ENCODE data around the gene TRIM25. TPM values are rescaled to one million over a fixed set of nuclear protein-coding genes. Genes with fewer than 3 reads are reported as not detected.

Gene TRIM25
- 10 to 100 TPM; 18.8 to 21.3 TPM for total RNA-seq
- 8.9 TPM for polyA plus RNA-seq (2013, experiment 1 of 2)
- polyA plus RNA-seq (2013, experiment 2 of 2) = 9.3 TPM
- long read RNA-seq, experiment 1, partial matches to known transcripts = 1 of 5 reads
- long read RNA-seq, experiment 1, other reads (novel, unspliced or antisense) = 4 of 5 reads
- long read RNA-seq, experiment 2, full-length matches to known transcripts = 2 of 3 reads
- long read RNA-seq, experiment 2, partial matches to known transcripts = 0 of 3 reads
- long read RNA-seq, experiment 2, other reads (novel, unspliced or antisense) = 1 of 3 reads
- long read RNA-seq, experiment 3, full-length matches to known transcripts = 2 of 5 reads
- long read RNA-seq, experiment 3, partial matches to known transcripts = 0 of 5 reads
- long read RNA-seq, experiment 3, other reads (novel, unspliced or antisense) = 3 of 5 reads
- long read RNA-seq, experiment 4, partial matches to known transcripts = 1 of 1 reads
- long read RNA-seq, experiment 4, other reads (novel, unspliced or antisense) = 0 of 1 reads

- Histone ChIP-seq H3K9ac (ENCODE audit: extremely low read depth, low read length, poor library complexity, severe bottlenecking) (peak within 1 kb of the TSS; percentile 59), H3K9me3 (ENCODE audit: control insufficient read depth, low read length) (peaks cover 12% of the 10 kb centered on the region), H3K36me3 (ENCODE audit: control insufficient read depth, insufficient read depth, low read length) (no peaks in the 10 kb centered on the region), H3K27me3 (ENCODE audit: control insufficient read depth, insufficient read depth, low read length, poor library complexity, severe bottlenecking) (peaks cover 38% of the 10 kb centered on the region), H3K4me3 (ENCODE audit: low read length) (peak within 1 kb of the TSS; percentile 82), H3K4me1 (ENCODE audit: control insufficient read depth, insufficient read depth, low read length) (no peaks in the 10 kb centered on the region), H3K27ac (ENCODE audit: low read depth, low read length) (no peak within 1 kb of the TSS)
- DNase-seq = peak; percentile 98
- no peak for TF ChIP-seq CTCF (conservative IDR thresholded peaks at IDR 0.05)
- Mint-ChIP-seq H3K4me1 (peaks cover 7% of the 10 kb centered on the region), H3K9me3 (peaks cover 6% of the 10 kb centered on the region), H3K27ac (peak within 1 kb of the TSS; percentile 77), H3K4me3 (peak within 1 kb of the TSS; percentile 77), H3K27me3 (ENCODE audit: insufficient read depth) (peaks cover 42% of the 10 kb centered on the region), H3K36me3 (ENCODE audit: low read depth) (peaks cover 3% of the 10 kb centered on the region)
- WGBS, 2 experiments (ENCODE audit: insufficient coverage in 1 of 2, insufficient read length in 1 of 2) = 0 to 1% methylated on average over 15 to 58 of the region's 58 CpGs
Measured at GRCh38 chr17:56913867-56914580, at the start of gene TRIM25. TRIM25 (minus strand) TSS chr17:56914049; CDS start chr17:56913988, 61 bp downstream.

GRCh38 chr17:56960596-56961538, 47.0 kb upstream of the TRIM25 start, which contains the start of gene COIL:
COIL (minus strand) TSS chr17:56961050; CDS start chr17:56961019, 31 bp downstream.
- Mint-ChIP-seq H3K36me3 (ENCODE audit: low read depth) (no peaks in the 10 kb centered on the region), H3K9me3 (no peaks in the 10 kb centered on the region), H3K4me3 (peak within 1 kb of the TSS; percentile 72), H3K27me3 (ENCODE audit: insufficient read depth) (no peaks in the 10 kb centered on the region), H3K4me1 (peaks cover 2% of the 10 kb centered on the region), H3K27ac (peak within 1 kb of the TSS; percentile 97)
- TF ChIP-seq CTCF (conservative IDR thresholded peaks at IDR 0.05) = peak; percentile 99
- Histone ChIP-seq H3K27ac (ENCODE audit: low read depth, low read length) (peak within 1 kb of the TSS; percentile 99), H3K4me3 (ENCODE audit: low read length) (peak within 1 kb of the TSS; percentile 80), H3K4me1 (ENCODE audit: control insufficient read depth, insufficient read depth, low read length) (no peaks in the 10 kb centered on the region), H3K9ac (ENCODE audit: extremely low read depth, low read length, poor library complexity, severe bottlenecking) (peak within 1 kb of the TSS; percentile 92), H3K36me3 (ENCODE audit: control insufficient read depth, insufficient read depth, low read length) (no peaks in the 10 kb centered on the region), H3K9me3 (ENCODE audit: control insufficient read depth, low read length) (no peaks in the 10 kb centered on the region), H3K27me3 (ENCODE audit: control insufficient read depth, insufficient read depth, low read length, poor library complexity, severe bottlenecking) (no peaks in the 10 kb centered on the region)
- peak; percentile 99 for DNase-seq
- 1 to 5% methylated on average over 38 to 58 of the region's 59 CpGs for WGBS, 2 experiments (ENCODE audit: insufficient coverage in 1 of 2, insufficient read length in 1 of 2)

- 83 to 97% methylated on average over 3 to 5 of the region's 5 CpGs for WGBS, 2 experiments (ENCODE audit: insufficient coverage in 1 of 2, insufficient read length in 1 of 2)
- H3K27ac Mint-ChIP-seq = no peak overlapping the region
- H3K36me3 Mint-ChIP-seq (ENCODE audit: low read depth) = peaks cover 4% of the 10 kb centered on the region
Measured at GRCh38 chr17:56956992-56957391, 43.1 kb upstream of the TRIM25 start.

More at GRCh38 chr17:56956992-56957391, 43.1 kb upstream of the TRIM25 start:
- peaks cover 2% of the 10 kb centered on the region for H3K4me1 Mint-ChIP-seq
- H3K9me3 Mint-ChIP-seq = no peaks in the 10 kb centered on the region
- H3K9me3 ChIP-seq (ENCODE audit: control insufficient read depth, low read length) = no peaks in the 10 kb centered on the region
- H3K4me3 Mint-ChIP-seq = no peak overlapping the region
- H3K4me1 ChIP-seq (ENCODE audit: control insufficient read depth, insufficient read depth, low read length) = no peaks in the 10 kb centered on the region
- H3K4me3 ChIP-seq (ENCODE audit: low read length) = no peak overlapping the region
- H3K9ac ChIP-seq (ENCODE audit: extremely low read depth, low read length, poor library complexity, severe bottlenecking) = no peak overlapping the region
- no peak overlapping the region for H3K27ac ChIP-seq (ENCODE audit: low read depth, low read length)
- DNase-seq = peak; percentile 33
- H3K36me3 ChIP-seq (ENCODE audit: control insufficient read depth, insufficient read depth, low read length) = peaks cover 5% of the 10 kb centered on the region
- no peak for TF ChIP-seq CTCF (conservative IDR thresholded peaks at IDR 0.05)
- H3K27me3 ChIP-seq (ENCODE audit: control insufficient read depth, insufficient read depth, low read length, poor library complexity, severe bottlenecking) = no peaks in the 10 kb centered on the region
- H3K27me3 Mint-ChIP-seq (ENCODE audit: insufficient read depth) = no peaks in the 10 kb centered on the region

All from endodermal cell (in vitro differentiated cells).